Tibial artery (tissue), 4 donors: Measurements from ENCODE around the gene PHACTR1.

Experiments used
- DNase-seq, 2 donors: peaks; one replicate each; pipeline ENCODE4 v3.0.0-alpha.2; 2019
- H3K27ac ChIP-seq, 2 donors: fragments of 200-600 bp; sonication (generic) in 1 of 2; 1 replicate in 1 of 2; 2 replicates in 1 of 2; pipeline ENCODE4 v1.5.1; 2018 to 2019; ENCODE audit warnings: mild to moderate bottlenecking in 1 of 2
- H3K27me3 ChIP-seq, 2 donors: fragments of 200-600 bp; sonication (generic) in 1 of 2; one replicate each; pipeline versions ENCODE4 v1.5.1 to v1.6.0; 2016 to 2019
- H3K36me3 ChIP-seq, 3 donors: fragments of 200-600 bp; sonication (generic) in 2 of 3; one replicate each; pipeline ENCODE4 v1.5.1; 2016 to 2019; ENCODE audit warnings: mild to moderate bottlenecking in 2 of 3
- H3K4me1 ChIP-seq, 4 donors: fragments of 200-600 bp; sonication (generic) in 2 of 4; 1 replicate in 3 of 4; 2 replicates in 1 of 4; pipeline ENCODE4 v1.5.1; 2016 to 2019
- H3K4me3 ChIP-seq, 2 donors: fragments of 200-600 bp; sonication (generic) in 1 of 2; 1 replicate in 1 of 2; 2 replicates in 1 of 2; pipeline ENCODE4 v1.5.1; 2018 to 2019; ENCODE audit warnings: mild to moderate bottlenecking in 2 of 2
- H3K9me3 ChIP-seq, 3 donors: fragments of 200-600 bp; sonication (generic) in 1 of 3; one replicate each; pipeline ENCODE4 v1.5.1; 2016 to 2019
- CTCF ChIP-seq, 2 experiments: fragments of 200-600 bp in 1 of 2; fragments of 450-650 bp in 1 of 2; IDR thresholded peaks; one replicate each; pipeline ENCODE4 v1.5.1; 2017 to 2019; ENCODE audit warnings: antibody characterized with exemption in 2 of 2, mild to moderate bottlenecking in 1 of 2, moderate library complexity in 1 of 2
- intact Hi-C: fragments of 100-400 bp; cut with DNase I; formaldehyde crosslinking; loops from one replicate; pipeline ENCODE4 v1.15.0; 2023; ENCODE audit warnings: low total_unique reads

The PHACTR1 gene

GRCh38 chr6:13141387-13141786 is 424.8 kb downstream of the PHACTR1 start:
- peaks cover 0 to 40% (median 0%) of the 10 kb centered on the region in 4 donors for H3K4me1 ChIP-seq
- no peak for DNase-seq
- TF ChIP-seq CTCF (IDR thresholded peaks at IDR 0.05) = no peak
- intact Hi-C loops = no loop called here
- H3K27ac ChIP-seq = no peak overlapping the region
- H3K4me3 ChIP-seq = no peak overlapping the region
- no peaks in the 10 kb centered on the region for H3K36me3 ChIP-seq
- H3K27me3 ChIP-seq = no peaks in the 10 kb centered on the region
- H3K9me3 ChIP-seq = no peaks in the 10 kb centered on the region

- Histone ChIP-seq H3K27me3 (no peaks in the 10 kb centered on the region), H3K4me3 (no peak overlapping the region), H3K36me3 (no peaks in the 10 kb centered on the region), H3K9me3 (no peaks in the 10 kb centered on the region), H3K27ac (no peak overlapping the region), H3K4me1 (peaks cover 0 to 40% (median 3%) of the 10 kb centered on the region in 4 donors)
- no peak for TF ChIP-seq CTCF (IDR thresholded peaks at IDR 0.05)
- no peak for DNase-seq
- intact Hi-C loops = no loop called here
Observed at GRCh38 chr6:13142611-13143010, 426.0 kb downstream of the PHACTR1 start.

- Histone ChIP-seq H3K9me3 (no peaks in the 10 kb centered on the region), H3K27me3 (no peaks in the 10 kb centered on the region), H3K36me3 (no peaks in the 10 kb centered on the region), H3K4me1 (peaks cover 0 to 39% (median 4%) of the 10 kb centered on the region in 4 donors), H3K27ac (no peak overlapping the region), H3K4me3 (no peak overlapping the region)
- no peak for DNase-seq
- no peak for TF ChIP-seq CTCF (IDR thresholded peaks at IDR 0.05)
- intact Hi-C loops = no loop called here
Observed at GRCh38 chr6:13146442-13146841, 429.9 kb downstream of the PHACTR1 start.

- no peaks in the 10 kb centered on the region for H3K36me3 ChIP-seq
- H3K4me1 ChIP-seq = peaks cover 0 to 39% (median 4%) of the 10 kb centered on the region in 4 donors
- H3K27me3 ChIP-seq = no peaks in the 10 kb centered on the region
- intact Hi-C loops = no loop called here
- peak overlapping the region in 1 of 2 donors; percentile 6 for H3K27ac ChIP-seq
- TF ChIP-seq CTCF (IDR thresholded peaks at IDR 0.05) = no peak
- H3K4me3 ChIP-seq = no peak overlapping the region
- no peak for DNase-seq
- no peaks in the 10 kb centered on the region for H3K9me3 ChIP-seq
Observed at GRCh38 chr6:13147376-13147775, 430.8 kb downstream of the PHACTR1 start.

- Histone ChIP-seq H3K27ac (peak overlapping the region in 1 of 2 donors; percentile 6), H3K36me3 (no peaks in the 10 kb centered on the region), H3K4me1 (peaks cover 0 to 42% (median 4%) of the 10 kb centered on the region in 4 donors), H3K27me3 (no peaks in the 10 kb centered on the region), H3K4me3 (no peak overlapping the region), H3K9me3 (no peaks in the 10 kb centered on the region)
- TF ChIP-seq CTCF (IDR thresholded peaks at IDR 0.05) = no peak
- intact Hi-C loops = no loop called here
- no peak for DNase-seq
Observed at GRCh38 chr6:13147782-13148181, 431.2 kb downstream of the PHACTR1 start.

GRCh38 chr6:13152764-13153163 is 436.2 kb downstream of the PHACTR1 start:
- H3K27ac ChIP-seq = no peak overlapping the region
- H3K4me3 ChIP-seq = no peak overlapping the region
- intact Hi-C loops = no loop called here
- H3K36me3 ChIP-seq = no peaks in the 10 kb centered on the region
- no peaks in the 10 kb centered on the region for H3K27me3 ChIP-seq
- H3K4me1 ChIP-seq = peaks cover 0 to 62% (median under 1%) of the 10 kb centered on the region in 4 donors
- no peak for TF ChIP-seq CTCF (IDR thresholded peaks at IDR 0.05)
- H3K9me3 ChIP-seq = no peaks in the 10 kb centered on the region
- no peak for DNase-seq
